Fibroblast of the conjunctiva (primary cell): ENCODE results near the gene FAM163B.

Source experiments
- DNase-seq: peaks from one replicate; pipeline ENCODE4 v3.0.0-alpha.2; 2010; ENCODE audit warnings: low read depth

The FAM163B gene

DNA sequence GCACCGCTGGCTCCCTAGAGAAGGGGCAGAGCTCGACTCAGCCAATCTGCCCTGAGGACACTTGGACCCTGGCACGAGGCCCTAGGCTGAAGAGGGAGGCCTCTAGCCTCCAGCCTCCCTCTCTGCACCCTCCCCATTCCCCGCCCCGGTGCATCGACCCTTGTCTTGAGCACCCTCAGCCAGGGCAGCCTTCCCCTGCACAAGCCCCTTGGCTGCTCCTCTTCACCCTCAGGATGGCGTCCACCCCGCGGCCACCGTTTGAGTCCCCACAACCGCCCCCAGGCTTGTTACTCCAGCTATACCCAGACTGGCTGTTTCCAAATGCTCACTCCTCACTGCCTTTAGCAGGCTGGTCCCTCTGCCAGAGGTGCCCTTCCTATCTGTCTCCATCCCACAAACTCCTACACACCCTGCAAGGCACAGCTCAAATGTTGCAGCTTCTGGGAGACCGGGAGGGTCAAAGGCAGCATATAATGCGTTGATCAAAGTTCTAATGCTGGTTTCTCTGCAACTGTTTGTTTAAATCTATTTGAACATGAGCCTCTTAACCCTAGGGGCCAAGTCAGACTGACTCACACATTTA is 6.5 kb upstream of the FAM163B start:
- DNase-seq = no peak

DNA sequence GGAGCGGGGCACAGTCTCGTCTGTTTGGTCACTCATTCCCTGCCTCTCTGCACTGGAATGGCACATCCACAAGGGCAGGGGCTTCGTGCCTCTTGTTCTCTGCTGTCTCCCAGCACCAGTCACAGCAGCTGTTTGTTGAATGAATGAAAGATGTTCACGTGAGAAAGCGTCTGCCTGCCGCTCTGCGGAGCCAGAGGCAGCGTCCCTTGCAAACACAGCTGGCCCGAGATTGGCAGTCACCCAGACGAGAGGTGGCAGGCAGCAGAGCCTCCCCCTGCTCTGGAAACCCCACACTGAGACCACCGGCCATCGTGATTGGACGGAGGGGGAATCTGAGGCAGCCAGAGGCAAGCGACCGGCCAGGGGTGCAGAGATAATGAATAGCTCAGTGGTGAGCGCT is 6.0 kb upstream of the FAM163B start:
- no peak for DNase-seq

- no peak for DNase-seq
Measured at GRCh38 chr9:133614678-133615077, 5.5 kb upstream of the FAM163B start.

DNA sequence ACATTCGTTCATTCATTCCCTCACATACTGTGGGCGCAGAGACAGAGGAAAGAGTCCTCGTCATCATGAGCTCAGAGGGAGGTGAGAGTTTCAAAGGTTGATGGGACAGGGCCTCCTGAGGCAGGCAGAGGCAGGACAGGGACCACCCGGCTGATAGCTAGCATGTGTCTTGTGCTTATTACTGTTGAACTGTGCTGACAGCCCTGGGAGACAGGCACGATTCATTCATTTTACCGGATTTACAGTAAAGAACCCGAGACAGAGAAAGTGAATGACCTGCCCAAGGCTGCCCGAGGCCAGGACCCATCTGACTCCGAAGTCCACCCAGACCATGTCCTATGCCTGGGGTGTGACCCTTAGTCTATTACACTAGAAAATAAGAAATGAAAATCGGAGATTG is 4.9 kb upstream of the FAM163B start:
- DNase-seq = no peak

DNA sequence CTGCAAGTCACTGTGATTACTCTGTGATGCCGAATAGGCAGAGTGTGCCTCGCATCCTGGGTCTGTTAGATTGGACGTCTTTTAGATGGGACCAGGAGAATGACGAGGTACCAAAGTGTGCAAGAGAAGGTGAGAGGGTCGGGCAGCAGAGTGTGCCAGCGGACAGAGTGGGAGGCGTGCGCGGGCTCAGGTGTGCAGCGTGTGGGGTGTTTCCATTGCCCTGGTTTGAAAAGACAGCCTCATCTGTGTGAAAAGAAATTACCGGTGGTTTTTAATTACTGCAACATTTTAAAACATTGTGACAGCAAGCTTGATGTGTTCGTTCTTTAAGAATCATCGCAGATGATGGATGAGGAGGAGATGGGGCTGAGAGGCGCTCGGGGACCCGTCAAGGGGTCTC is 4.2 kb upstream of the FAM163B start:
- DNase-seq = no peak

DNA sequence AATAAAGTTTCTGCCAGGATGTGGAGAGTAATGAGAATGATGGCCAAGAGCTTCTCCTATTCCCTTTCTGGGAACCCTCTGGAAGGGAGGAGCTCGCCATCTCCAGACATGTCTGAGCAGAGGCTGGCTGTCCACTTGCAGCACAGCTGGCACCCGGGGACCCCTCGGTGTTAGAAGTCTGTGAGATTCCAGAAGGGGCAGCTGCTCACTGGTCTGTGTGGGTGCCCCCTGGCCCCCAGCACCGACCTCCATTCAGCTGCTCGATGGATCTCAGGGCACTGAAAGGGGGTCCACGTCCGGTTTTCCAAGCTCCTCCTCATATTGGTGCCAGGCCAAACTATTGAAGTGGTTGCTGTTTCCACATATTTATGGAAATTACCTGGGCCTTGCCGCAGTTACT is 3.6 kb upstream of the FAM163B start:
- no peak for DNase-seq

DNA sequence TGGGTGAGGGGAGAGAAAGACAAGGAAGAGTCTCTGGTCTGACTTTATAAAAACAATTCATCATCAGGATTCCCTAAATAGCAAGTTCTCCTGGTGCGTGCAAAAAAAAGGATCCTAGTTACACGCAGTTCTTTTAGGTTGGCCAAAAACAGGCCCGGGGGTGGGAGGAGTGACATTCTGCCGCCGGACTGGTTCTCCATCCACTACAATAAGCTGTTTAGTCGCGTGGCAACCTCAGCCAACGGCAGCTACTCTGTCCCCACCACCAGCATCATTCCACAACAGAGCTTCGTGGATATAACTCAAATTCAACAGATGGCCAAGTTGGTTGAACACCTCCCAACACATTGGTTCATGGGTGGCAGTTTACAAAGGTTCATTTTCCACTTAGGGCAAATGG is 2.9 kb upstream of the FAM163B start:
- no peak for DNase-seq

- no peak for DNase-seq
Measured at GRCh38 chr9:133610845-133611244, 1.7 kb upstream of the FAM163B start.

DNA sequence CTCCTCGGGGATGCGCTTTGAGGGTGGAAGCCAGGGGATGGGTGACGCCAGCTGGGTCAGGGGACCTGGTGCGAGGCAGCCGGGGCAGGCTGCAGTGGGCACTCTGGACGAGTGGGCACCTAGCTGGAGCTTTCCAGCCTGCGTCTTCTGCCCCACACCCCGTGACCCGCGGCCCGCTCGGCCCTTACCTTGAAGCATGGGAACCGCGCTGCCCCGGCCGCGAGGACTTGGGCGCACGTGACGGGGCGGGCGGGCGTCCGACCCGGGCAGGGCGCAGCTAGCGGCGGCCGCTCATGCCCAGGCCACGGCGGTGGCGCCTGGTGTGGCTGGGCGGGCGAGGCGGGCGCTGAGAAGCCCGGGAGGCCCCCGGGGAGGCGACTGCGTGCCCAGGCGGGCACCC is 300 bp downstream of the FAM163B start:
- DNase-seq = no peak

- DNase-seq = no peak
Measured at GRCh38 chr9:133608382-133608781, 807 bp downstream of the FAM163B start.

DNA sequence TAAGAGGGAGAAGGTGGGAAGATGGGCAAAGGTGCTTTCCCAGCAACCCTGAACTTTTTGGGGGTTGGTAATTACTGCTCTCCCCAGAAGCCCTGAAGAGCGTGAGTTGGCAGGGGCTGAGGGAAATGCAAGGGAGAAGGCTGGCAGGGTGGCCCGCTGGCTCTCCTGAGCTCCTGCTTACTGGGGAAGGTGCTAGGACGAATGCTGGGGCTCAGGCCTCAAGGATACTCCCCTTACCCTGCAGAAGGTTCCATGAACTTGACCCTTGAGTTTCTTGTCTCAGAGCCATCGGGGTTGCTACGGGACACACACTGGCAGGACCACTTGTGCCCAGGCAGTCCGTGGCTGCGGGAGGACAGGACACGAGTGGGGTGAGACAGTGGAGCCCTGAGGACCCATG is 1.2 kb downstream of the FAM163B start:
- no peak for DNase-seq

DNA sequence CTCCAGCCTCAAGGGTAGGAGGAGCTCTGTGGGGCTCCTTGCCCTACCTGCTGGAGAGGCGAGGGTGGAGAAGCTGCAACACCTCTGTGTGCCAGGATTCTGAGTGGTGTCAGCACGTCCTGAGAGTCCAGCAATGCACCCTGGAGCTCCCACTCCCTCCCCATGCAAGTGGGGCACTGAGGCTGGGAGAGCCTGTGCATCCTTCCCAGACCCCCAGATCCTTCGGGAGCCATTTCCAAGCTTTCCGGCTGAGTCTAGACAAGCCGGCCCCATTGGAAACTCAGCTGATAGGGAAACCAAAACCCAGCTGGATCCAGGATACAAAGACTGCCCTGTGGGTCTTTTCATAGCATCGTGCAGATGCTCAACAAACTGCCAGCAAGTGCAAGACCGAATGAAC is 1.8 kb downstream of the FAM163B start:
- no peak for DNase-seq

DNA sequence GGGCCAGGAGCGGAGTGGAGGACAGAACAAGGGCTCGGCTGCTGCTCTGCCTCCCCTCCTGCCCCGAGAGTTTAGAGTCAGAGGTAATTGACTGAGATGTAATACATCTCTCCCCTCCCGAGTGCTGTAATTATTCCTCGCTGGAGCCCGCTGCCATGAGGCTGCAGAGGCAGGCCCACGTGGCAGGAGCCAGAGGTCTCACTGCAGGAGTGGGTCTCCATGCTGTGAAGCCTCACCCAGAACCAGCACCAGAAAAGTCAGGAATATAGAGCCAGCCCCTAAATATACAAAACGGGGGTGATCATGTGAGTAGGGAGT is 2.5 kb downstream of the FAM163B start:
- DNase-seq = no peak

GRCh38 chr9:133605856-133606707 is 3.1 kb downstream of the FAM163B start:
- no peak for DNase-seq

DNA sequence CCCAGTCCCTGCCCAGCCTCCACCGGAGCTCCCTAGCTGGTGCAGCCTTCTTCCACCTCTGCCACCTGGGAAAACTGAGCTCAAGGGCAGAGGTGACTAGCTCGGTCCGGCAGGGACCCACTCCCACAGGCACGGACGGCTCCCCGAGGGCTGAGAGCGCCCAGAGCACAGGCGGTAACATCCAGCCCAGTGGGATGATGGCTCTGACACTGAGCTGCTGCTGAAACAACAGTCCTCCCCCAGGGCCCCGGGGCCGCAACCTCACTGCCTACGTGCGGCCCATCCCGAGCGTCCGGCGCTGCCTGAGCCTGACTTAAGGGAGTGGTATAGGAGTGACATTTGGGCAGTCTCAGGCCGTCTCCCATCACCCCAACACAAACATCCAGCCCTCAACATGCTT is 3.7 kb downstream of the FAM163B start:
- no peak for DNase-seq

- DNase-seq = no peak
Measured at GRCh38 chr9:133604856-133605255, 4.3 kb downstream of the FAM163B start.

- DNase-seq = no peak
Measured at GRCh38 chr9:133604214-133604613, 5.0 kb downstream of the FAM163B start.

DNA sequence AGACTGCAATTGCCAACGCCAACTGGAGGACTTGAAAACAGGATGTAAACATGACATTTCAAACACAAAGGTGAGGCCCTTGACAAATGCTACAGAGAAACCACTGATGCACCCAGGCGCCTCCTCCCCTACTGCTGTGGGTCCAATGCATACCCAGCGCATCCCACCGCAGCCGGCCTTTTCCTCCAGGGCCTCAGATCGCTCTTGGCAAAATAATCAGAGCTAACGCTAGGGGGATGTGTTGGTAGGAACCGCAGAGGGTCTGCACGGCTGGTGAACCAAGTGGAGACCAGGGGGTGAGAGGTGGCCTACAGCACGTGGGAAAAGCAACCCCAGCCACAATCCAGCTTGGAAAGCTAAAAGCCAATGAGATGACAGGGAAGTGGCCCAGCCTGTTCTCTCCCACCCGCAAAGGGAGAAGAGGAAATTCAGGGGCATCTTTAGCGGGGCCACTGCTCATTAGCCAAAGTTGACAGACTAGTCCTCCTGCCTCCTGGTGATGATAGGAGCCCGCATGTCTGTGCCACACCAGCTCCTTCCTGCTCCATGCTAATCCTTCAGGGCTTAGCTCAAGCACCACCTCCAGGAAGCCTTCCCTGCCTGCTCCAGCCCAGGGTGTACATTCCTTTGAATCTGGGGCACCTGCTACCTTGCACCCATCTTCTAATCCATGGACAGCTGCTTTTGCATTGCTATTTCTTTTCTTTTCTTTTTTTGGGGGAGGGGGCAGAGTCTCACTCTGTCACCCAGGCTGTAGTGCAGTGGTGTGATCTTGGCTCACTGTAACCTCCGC is 5.9 kb downstream of the FAM163B start:
- DNase-seq = no peak

GRCh38 chr9:133602277-133602676 is 6.9 kb downstream of the FAM163B start:
- DNase-seq = no peak

DNA sequence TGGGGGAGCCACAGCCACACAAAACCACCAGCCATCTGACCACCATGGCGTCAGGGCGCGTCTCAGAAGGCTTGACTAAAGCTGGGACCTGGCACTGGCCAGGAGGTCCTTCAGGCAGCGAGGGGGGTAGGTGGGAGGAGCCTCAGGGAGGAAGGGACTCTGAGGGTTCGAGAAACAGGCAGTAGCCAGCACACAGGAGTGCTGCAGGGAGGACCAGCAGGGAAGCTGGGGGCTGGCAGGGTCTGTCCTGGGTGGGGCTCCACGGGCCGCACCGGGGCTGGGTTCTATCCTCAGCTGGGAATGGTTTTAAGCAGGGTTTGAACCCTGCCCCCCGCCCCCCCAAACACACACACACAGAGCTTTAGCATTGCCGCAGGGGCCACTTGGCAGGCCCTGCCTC is 7.4 kb downstream of the FAM163B start:
- DNase-seq = no peak

GRCh38 chr9:133600739-133601138 is 8.4 kb downstream of the FAM163B start:
- DNase-seq = no peak

- DNase-seq = no peak
Measured at GRCh38 chr9:133599470-133600173, 9.6 kb downstream of the FAM163B start.

- DNase-seq = no peak
Measured at GRCh38 chr9:133598978-133599377, 10.2 kb downstream of the FAM163B start.
